ENCODE data around the gene TMEM106C. TPM values are rescaled to one million over a fixed set of nuclear protein-coding genes. Genes with fewer than 3 reads are reported as not detected.

The TMEM106C gene
- total and polyA plus RNA-seq, 2 experiments from 2014 or later = 69.4 to 79.8 TPM

DNA sequence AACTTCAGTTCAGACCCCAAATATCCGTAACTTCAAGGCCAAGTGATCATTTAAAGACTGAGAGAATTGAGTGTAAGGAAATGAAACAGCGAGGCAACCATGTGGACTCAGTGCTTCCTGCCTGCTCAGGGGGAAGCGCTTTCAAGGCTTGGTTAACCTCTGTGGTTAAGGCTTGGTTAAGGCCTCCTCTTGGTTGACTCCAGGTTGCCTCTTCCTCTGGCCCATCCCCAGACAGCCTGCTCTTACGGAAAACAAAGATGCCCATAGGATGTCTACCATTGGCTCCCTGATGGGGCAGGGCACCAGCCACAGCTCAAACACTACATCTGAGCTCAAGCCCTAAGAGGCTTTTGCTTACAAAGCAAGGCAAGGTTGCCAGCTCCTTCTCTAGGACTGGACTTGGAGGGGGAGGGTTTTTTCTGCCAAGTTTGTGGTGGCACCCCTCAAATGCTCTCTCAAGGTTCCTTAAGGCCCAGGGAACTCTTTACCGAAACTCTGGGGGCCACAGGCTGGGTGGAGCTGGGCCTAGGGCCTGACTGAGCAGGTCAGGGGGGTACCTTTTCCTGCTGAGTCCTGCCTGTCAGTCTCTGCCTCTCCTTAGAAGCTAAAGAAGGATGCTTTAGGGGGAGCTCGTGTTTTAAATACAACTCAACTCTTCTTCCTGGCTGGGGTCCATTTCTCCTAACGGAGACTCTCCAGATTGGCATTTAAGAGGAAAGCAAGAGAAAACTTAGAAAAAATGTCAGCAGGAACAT, 27.1 kb downstream of the TMEM106C start:
- Histone ChIP-seq H3K27me3 (replicated peaks; ENCODE audit: insufficient read depth) (peaks cover 32% of the 10 kb centered on the region), H4K20me1 (ENCODE audit: insufficient read depth) (no peaks in the 10 kb centered on the region), H2AFZ (no peak overlapping the region), H3K4me1 (ENCODE audit: insufficient read depth) (0 out of 2 replicates have a peak, but pooled peaks cover 5% of the 10 kb centered on the region), H3K27ac (no peak overlapping the region), H3K4me2 (ENCODE audit: unreplicated experiment) (no peak overlapping the region), H3F3A (ENCODE audit: insufficient read depth) (no peaks in the 10 kb centered on the region), H3K9ac (no peak overlapping the region), H3K4me3 (no peak overlapping the region), H3K36me3 (ENCODE audit: low read depth) (no peaks in the 10 kb centered on the region), H3K9me2 (ENCODE audit: insufficient read depth) (no peaks in the 10 kb centered on the region), H3K9me3 (ENCODE audit: low read depth) (no peaks in the 10 kb centered on the region), H3K79me2 (ENCODE audit: insufficient read depth) (no peaks in the 10 kb centered on the region)
- in situ Hi-C loops (cut with MboI) = no loop called here
- no peak for DNase-seq
- TF ChIP-seq EZH2phosphoT487 (IDR thresholded peaks at IDR 0.05; ENCODE audit: insufficient read depth, low read depth) (no peak), EZH2 (IDR thresholded peaks at IDR 0.05; ENCODE audit: insufficient read depth, poor library complexity, severe bottlenecking) (no peak)
- 68 to 70% methylated on average over 7 of the region's 7 CpGs for WGBS, 2 experiments (ENCODE audit: low coverage in 1 of 2, low lambda C conversion rate in 2 of 2, missing lambda C conversion rate in 2 of 2)

DNA sequence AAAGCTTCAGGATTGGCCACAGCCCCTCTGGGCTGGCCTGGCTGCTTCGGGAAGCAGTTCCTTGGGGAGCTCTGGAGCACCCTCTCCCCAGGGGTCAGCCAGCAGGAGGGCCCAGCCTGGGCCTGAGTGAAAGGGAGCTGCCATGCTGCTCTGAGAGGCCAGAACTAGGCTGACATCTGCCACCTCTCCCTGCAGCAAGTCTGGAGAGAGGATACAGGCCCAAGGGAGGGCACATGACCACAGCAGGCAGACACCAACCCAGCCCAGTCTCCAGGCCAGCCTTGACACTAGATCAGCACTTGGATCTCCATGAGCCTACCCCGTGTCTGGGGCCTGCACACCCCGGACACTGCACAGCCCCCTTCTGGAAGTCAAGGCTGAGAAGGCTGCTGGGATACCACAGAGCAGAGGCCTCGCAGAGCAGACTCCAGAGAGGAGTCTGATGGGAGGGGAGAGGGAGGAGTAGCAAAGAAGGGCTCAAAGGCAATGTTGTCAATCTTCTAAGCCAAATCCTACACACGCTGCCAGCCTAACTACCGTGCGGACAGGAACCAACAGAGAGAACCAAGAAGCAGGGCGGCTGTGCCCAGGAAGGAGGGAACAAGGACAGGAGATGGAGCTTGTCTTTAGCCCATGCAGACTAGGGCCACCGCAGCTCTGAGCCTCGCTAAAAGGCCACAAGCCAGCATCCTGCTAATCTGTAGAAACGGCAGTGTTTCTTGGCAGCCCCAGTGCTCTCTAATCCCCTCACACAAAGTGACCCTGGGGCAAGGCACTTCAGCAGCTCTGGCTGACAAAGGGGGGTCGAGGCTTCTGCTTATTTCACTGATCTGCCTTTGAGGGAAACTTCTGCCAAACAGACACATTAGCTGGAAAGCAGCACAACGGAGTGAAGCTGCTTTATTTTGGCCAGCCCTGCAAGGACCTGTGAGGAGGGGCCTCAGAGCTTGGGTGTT, 28.0 kb downstream of the TMEM106C start:
- WGBS, 2 experiments (ENCODE audit: low coverage in 1 of 2, low lambda C conversion rate in 2 of 2, missing lambda C conversion rate in 2 of 2) = 66 to 69% methylated on average over 12 to 13 of the region's 13 CpGs
- Histone ChIP-seq H3K27ac (no peak overlapping the region), H3K9me2 (ENCODE audit: insufficient read depth) (no peaks in the 10 kb centered on the region), H3K4me2 (ENCODE audit: unreplicated experiment) (no peak overlapping the region), H2AFZ (no peak overlapping the region), H3K4me3 (no peak overlapping the region), H3K27me3 (replicated peaks; ENCODE audit: insufficient read depth) (peaks cover 35% of the 10 kb centered on the region), H3K9ac (no peak overlapping the region), H3K36me3 (ENCODE audit: low read depth) (no peaks in the 10 kb centered on the region), H3K4me1 (ENCODE audit: insufficient read depth) (0 out of 2 replicates have a peak, but pooled peaks cover 5% of the 10 kb centered on the region), H3K79me2 (ENCODE audit: insufficient read depth) (no peaks in the 10 kb centered on the region), H3K9me3 (ENCODE audit: low read depth) (no peaks in the 10 kb centered on the region), H4K20me1 (ENCODE audit: insufficient read depth) (no peaks in the 10 kb centered on the region), H3F3A (ENCODE audit: insufficient read depth) (no peaks in the 10 kb centered on the region)
- DNase-seq = no peak
- TF ChIP-seq EZH2phosphoT487 (IDR thresholded peaks at IDR 0.05; ENCODE audit: insufficient read depth, low read depth) = no peak
- TF ChIP-seq EZH2 (IDR thresholded peaks at IDR 0.05; ENCODE audit: insufficient read depth, poor library complexity, severe bottlenecking) = no peak
- in situ Hi-C loops (cut with MboI) = no loop called here

DNA sequence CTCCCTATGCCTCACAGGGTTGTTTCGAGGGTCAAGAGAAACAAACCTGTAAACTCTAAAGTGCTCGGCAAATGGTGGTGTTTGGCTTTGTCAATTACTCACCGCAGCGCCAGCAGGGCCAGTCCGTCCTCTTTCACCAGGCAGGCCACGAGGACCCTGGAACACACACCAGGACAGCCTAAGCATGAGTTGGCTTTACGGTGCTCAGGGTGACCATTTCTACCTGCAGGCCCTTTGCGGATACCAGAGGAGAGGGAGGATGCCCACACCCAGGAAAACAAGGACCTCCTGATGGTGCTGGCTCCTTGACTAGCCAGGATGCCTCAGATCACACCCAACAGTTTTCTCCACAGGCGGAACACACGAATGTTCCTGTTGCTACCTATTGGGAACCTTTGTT, 29.4 kb downstream of the TMEM106C start:
- TF ChIP-seq EZH2 (IDR thresholded peaks at IDR 0.05; ENCODE audit: insufficient read depth, poor library complexity, severe bottlenecking) (no peak), EZH2phosphoT487 (IDR thresholded peaks at IDR 0.05; ENCODE audit: insufficient read depth, low read depth) (no peak)
- Histone ChIP-seq H3K4me2 (ENCODE audit: unreplicated experiment) (no peak overlapping the region), H3K4me1 (ENCODE audit: insufficient read depth) (0 out of 2 replicates have a peak, but pooled peaks cover 5% of the 10 kb centered on the region), H3K36me3 (ENCODE audit: low read depth) (no peaks in the 10 kb centered on the region), H3K27me3 (replicated peaks; ENCODE audit: insufficient read depth) (peaks cover 38% of the 10 kb centered on the region), H3K27ac (no peak overlapping the region), H4K20me1 (ENCODE audit: insufficient read depth) (no peaks in the 10 kb centered on the region), H2AFZ (no peak overlapping the region), H3K9ac (no peak overlapping the region), H3K4me3 (no peak overlapping the region), H3K79me2 (ENCODE audit: insufficient read depth) (no peaks in the 10 kb centered on the region), H3F3A (ENCODE audit: insufficient read depth) (no peaks in the 10 kb centered on the region), H3K9me2 (ENCODE audit: insufficient read depth) (no peaks in the 10 kb centered on the region), H3K9me3 (ENCODE audit: low read depth) (no peaks in the 10 kb centered on the region)
- WGBS, 2 experiments (ENCODE audit: low coverage in 1 of 2, low lambda C conversion rate in 2 of 2, missing lambda C conversion rate in 2 of 2) = 70 to 74% methylated on average over 10 of the region's 10 CpGs
- in situ Hi-C loops (cut with MboI) = no loop called here
- no peak for DNase-seq

DNA sequence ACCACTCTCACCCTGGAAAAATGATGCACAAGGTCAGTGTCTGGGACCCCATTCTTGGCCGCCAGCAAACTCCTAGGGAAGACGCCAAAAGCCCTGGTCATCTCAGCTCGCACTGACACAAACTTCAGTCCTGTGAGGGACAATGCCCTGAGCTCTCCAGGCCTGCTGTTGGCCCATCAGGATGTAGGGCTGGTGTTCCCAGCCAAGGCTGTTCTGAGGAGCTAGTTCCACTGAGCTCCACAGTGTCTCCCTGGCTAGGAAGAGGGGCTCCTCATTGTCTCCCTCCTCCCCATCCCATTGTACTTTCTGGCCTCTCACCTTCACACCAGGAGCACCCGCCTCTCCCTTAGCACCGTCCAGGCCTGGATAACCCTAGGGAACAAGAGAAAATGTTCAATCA, 30.1 kb downstream of the TMEM106C start:
- Histone ChIP-seq H3K9me2 (ENCODE audit: insufficient read depth) (no peaks in the 10 kb centered on the region), H3K9ac (no peak overlapping the region), H3K27ac (no peak overlapping the region), H3K27me3 (replicated peaks; ENCODE audit: insufficient read depth) (peaks cover 43% of the 10 kb centered on the region), H4K20me1 (ENCODE audit: insufficient read depth) (no peaks in the 10 kb centered on the region), H3F3A (ENCODE audit: insufficient read depth) (no peaks in the 10 kb centered on the region), H2AFZ (no peak overlapping the region), H3K4me2 (ENCODE audit: unreplicated experiment) (no peak overlapping the region), H3K9me3 (ENCODE audit: low read depth) (no peaks in the 10 kb centered on the region), H3K4me3 (no peak overlapping the region), H3K36me3 (ENCODE audit: low read depth) (no peaks in the 10 kb centered on the region), H3K79me2 (ENCODE audit: insufficient read depth) (no peaks in the 10 kb centered on the region), H3K4me1 (ENCODE audit: insufficient read depth) (no peaks in the 10 kb centered on the region)
- WGBS, 2 experiments (ENCODE audit: low coverage in 1 of 2, low lambda C conversion rate in 2 of 2, missing lambda C conversion rate in 2 of 2) = 59 to 65% methylated on average over 5 of the region's 5 CpGs
- in situ Hi-C loops (cut with MboI) = no loop called here
- TF ChIP-seq EZH2 (IDR thresholded peaks at IDR 0.05; ENCODE audit: insufficient read depth, poor library complexity, severe bottlenecking) = no peak
- no peak for TF ChIP-seq EZH2phosphoT487 (IDR thresholded peaks at IDR 0.05; ENCODE audit: insufficient read depth, low read depth)
- DNase-seq = no peak

Measured in GM23248 (cell line).